CD4-positive, alpha-beta T cell treated with Interleukin-6 at 100 ng/mL for 8 hours (primary cell): Measurements from ENCODE around the gene ARHGEF10L.
"Not testable (repeated sequence)": the region's sequence is repeated elsewhere in the genome, so short reads cannot be mapped to it uniquely, and the experiment has no call there.

Source experiments
- DNase-seq: peaks from one replicate; pipeline ENCODE4 v3.0.0-alpha.2; 2020; ENCODE audit warnings: mixed read lengths, low spot score

The ARHGEF10L gene

DNA sequence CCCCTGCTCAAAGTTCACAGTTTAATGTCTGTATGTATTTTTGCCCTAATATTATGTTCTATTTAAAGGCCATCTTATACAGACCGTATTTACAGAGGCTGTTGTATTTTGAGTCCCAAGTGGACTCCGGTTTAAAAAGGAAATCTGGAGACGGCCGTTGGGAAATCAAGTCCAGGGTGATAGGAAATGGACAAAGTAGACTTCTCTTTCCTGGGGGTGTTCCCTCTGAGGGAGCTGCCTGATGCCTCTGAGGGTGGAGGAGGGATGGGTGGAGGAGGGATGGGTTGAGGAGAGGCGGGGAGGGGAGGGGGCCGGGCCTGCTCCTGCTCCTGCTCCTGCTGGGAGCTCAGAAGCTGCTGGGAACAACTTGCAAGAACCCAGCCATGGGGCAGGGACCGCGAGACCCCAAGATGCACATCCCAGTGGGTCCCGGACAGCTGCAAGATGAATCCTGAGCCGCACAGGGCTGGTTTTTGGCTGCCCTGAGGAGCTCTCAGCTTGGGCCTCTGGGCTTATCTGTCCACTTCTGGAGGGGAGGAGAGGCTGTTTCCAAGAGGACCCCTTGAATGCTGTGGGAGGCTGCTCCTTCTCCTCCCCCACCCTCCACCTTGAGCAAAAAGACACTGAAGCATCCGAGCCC lies 203.6 kb downstream of the ARHGEF10L start:
- no peak for DNase-seq

DNA sequence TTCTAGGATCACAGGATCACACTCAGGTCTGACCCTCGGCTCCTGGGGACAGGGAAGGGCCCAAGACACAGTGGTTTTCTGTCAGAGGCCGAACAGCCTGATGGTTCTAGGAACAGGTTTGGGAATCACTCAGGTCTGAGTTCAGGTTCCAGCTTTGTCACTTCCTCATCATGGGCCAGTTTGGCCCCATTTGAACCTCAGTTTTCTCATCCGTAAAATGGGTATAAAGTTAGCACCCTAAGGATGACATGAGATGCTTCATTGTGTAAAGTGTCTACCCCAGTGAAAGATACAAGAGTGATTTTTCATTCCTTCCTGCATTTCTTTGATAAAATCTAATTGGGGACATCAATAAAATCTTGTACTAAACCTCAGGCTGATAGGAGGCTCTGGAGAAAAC lies 204.4 kb downstream of the ARHGEF10L start:
- DNase-seq = no peak

DNA sequence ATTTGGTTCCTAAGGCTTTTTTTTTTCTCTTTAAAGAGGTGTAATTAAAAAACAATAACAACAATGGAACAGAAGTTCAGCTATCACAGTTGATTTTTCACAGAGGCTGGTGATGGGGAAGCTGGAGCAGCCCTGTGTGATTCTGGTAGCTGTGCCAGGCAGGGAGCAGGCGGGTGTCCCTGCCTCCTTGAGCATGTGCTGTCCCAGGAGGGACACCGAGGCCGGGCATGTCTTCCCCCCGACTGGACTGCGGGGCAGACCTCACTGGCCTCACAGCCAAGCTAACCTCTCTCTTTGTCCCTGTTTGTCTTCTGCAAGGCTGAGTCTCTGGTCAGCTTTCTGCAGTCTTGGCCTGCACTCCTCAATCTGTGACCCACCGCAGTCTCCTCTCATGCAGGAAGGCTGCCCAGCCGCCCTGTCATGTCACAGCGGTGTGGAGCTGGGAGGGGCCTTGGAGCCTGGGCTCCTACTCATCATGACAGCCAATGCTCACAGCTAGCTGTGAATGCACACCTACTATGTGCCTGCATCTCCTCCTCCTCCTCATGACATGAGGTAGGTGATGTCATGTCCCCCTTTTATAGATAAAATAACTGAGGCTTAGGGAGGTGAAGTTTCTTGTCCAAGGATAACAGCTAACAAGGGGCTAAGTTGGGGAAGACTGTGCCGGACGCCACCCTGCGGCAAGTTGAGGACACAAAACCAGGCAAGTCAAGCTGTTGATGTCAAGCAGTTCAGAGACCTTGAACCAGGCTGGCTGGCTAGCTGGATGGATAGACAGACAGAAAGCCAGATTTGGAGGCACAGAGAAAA lies 205.4 kb downstream of the ARHGEF10L start:
- DNase-seq = no peak

DNA sequence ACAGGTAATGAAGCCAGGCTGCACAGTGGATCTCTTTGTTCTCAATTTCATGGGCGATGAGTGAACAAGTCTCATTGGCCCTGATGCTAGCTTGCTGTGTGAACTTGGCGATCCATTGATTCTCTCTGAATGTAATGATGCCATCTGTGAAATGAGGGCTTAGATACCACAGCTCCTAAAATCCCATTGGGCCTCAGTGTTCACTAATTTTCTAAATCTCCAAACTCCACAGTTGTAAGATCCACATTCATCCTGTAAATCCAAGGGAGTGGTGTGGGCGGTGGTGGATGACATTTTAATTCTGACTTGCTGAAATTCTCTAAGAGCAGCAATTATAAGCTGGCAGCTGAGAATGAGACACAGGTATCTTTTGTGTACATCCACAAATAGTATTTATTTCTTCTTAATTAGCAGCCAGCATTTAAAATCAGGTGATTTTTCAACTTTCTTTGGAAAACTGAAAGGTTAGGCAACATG lies 206.0 kb downstream of the ARHGEF10L start:
- DNase-seq = no peak

DNA sequence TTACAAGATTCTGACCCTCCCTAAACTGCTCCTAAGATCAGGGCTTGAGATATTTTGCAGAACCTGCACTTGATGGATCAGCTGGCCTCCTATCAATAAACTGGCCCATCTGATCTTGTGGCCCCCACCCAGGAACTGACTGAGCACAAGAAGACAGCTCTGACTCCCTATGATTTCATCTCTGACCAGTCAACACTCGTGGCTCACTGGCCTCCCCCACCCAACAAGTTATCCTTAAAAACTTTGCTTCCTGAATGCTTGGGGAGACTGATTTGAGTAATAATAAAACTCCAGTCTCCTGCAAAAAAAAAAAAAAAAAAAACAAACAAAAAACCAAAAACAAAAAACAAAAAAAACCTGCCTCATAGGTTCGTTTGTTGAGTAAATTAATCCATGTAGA lies 206.8 kb downstream of the ARHGEF10L start:
- DNase-seq = not testable (repeated sequence)

DNA sequence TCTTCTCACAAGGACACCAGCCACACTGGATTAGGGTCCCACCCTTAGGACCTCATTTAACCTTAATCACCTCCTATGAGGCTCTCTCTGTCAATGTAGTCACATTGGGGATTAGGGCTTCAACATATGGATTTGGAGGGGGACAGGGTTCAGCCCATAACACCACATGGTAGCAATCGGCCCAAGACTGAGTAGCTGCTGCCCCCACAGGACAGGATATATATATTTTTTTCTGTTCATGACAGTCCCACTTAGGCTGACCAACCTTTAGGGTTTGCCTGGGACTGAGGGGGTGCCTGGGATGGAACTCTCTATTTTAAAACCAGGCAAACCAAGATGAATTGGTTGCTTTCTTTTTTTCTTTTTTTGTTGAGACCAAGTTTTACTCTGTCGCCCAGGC lies 207.4 kb downstream of the ARHGEF10L start:
- DNase-seq = no peak
